Activated CD8-positive, alpha-beta memory T cell treated with anti-CD3 and anti-CD28 coated beads for 4 hours (primary cell): ENCODE measurements around the gene RSPRY1.
"Not testable (repeated sequence)": the region's sequence is repeated elsewhere in the genome, so short reads cannot be mapped to it uniquely, and the experiment has no call there.

Source experiments
- DNase-seq, 2 donors: peaks; one replicate each; pipeline ENCODE4 v3.0.0-alpha.2; 2020; ENCODE audit warnings: low read depth in 2 of 2

RSPRY1 gene

GRCh38 chr16:57255686-57256415 is 69.7 kb downstream of the RSPRY1 start:
- no peak for DNase-seq

- DNase-seq = no peak
Measured at GRCh38 chr16:57256601-57257395, 70.7 kb downstream of the RSPRY1 start.

- DNase-seq = no peak
Measured at GRCh38 chr16:57257455-57258070, 71.4 kb downstream of the RSPRY1 start.

GRCh38 chr16:57258226-57258909 is 72.2 kb downstream of the RSPRY1 start:
- no peak for DNase-seq

- DNase-seq = no peak
Measured at GRCh38 chr16:57258910-57259475, 72.9 kb downstream of the RSPRY1 start.

- DNase-seq = no peak
Measured at GRCh38 chr16:57260294-57260929, 74.3 kb downstream of the RSPRY1 start.

GRCh38 chr16:57261806-57262205 is 75.7 kb downstream of the RSPRY1 start:
- no peak for DNase-seq

GRCh38 chr16:57262841-57263540 is 76.9 kb downstream of the RSPRY1 start:
- DNase-seq = no peak

- DNase-seq = no peak
Measured at GRCh38 chr16:57263541-57264351, 77.6 kb downstream of the RSPRY1 start.

- no peak for DNase-seq
Measured at GRCh38 chr16:57264381-57264780, 78.3 kb downstream of the RSPRY1 start.

- DNase-seq = no peak
Measured at GRCh38 chr16:57264950-57265371, 78.8 kb downstream of the RSPRY1 start.

- DNase-seq = no peak
Measured at GRCh38 chr16:57265850-57266530, 79.9 kb downstream of the RSPRY1 start.

- DNase-seq = no peak
Measured at GRCh38 chr16:57266531-57267260, 80.6 kb downstream of the RSPRY1 start.

- not testable (repeated sequence) for DNase-seq
Measured at GRCh38 chr16:57267343-57267742, 81.2 kb downstream of the RSPRY1 start.

GRCh38 chr16:57268804-57269800 is 83.0 kb downstream of the RSPRY1 start:
- no peak for DNase-seq

GRCh38 chr16:57270221-57271062 is 84.3 kb downstream of the RSPRY1 start:
- DNase-seq = no peak

- no peak for DNase-seq
Measured at GRCh38 chr16:57271063-57271345, 84.9 kb downstream of the RSPRY1 start.
